GM12878 (cell line): ENCODE results near the gene BPTF. TPM values are rescaled to one million over a fixed set of nuclear protein-coding genes. Genes with fewer than 3 reads are reported as not detected.

Source experiments
- ATF3 ChIP-seq: IDR thresholded peaks from 2 replicates; pipeline ENCODE4 v1.6.1; 2011; ENCODE audit warnings: low read depth, mild to moderate bottlenecking, low read length, moderate library complexity, borderline replicate concordance; ENCODE audit errors: extremely low read depth
- BCLAF1 ChIP-seq: fragments of 450-650 bp; IDR thresholded peaks from 2 replicates; pipeline ENCODE4 v1.6.1; 2017; ENCODE audit warnings: antibody characterized with exemption, mild to moderate bottlenecking, moderate library complexity
- BHLHE40 ChIP-seq, 2 experiments: fragments of 450-650 bp in 1 of 2; IDR thresholded peaks; 2 replicates each; pipeline ENCODE4 v1.6.1; 2011 to 2017; ENCODE audit warnings: low read depth in 2 of 2, borderline replicate concordance in 1 of 2, improper control_type of control experiment in 1 of 2, low read length in 1 of 2, mild to moderate bottlenecking in 1 of 2
- CUX1 ChIP-seq: IDR thresholded peaks from 2 replicates; pipeline ENCODE4 v1.6.1; 2012; ENCODE audit warnings: improper control_type of control experiment, low read depth, low read length; ENCODE audit not compliant: insufficient replicate concordance
- ESRRA ChIP-seq: IDR thresholded peaks from 2 replicates; pipeline ENCODE4 v1.6.1; 2012; ENCODE audit warnings: mild to moderate bottlenecking, low read length, improper control_type of control experiment
- HDAC6 ChIP-seq: fragments of 200-600 bp; sonication (generic); IDR thresholded peaks from one replicate; pipeline ENCODE4 v1.8.0; 2017; ENCODE audit warnings: antibody characterized with exemption; ENCODE audit not compliant: unreplicated experiment
- HDGF ChIP-seq: fragments of 450-650 bp; IDR thresholded peaks from 2 replicates; pipeline ENCODE4 v1.6.1; 2016; ENCODE audit warnings: antibody characterized with exemption
- KDM1A ChIP-seq: fragments of 200-600 bp; sonication (generic); IDR thresholded peaks from 2 replicates; pipeline ENCODE4 v1.6.1; 2016; ENCODE audit warnings: borderline replicate concordance
- LARP7 ChIP-seq: fragments of 450-650 bp; IDR thresholded peaks from 2 replicates; pipeline ENCODE4 v1.6.1; 2017; ENCODE audit warnings: mild to moderate bottlenecking
- NBN ChIP-seq: fragments of 450-650 bp; IDR thresholded peaks from 2 replicates; pipeline ENCODE4 v1.6.1; 2016
- NFYB ChIP-seq: IDR thresholded peaks from 2 replicates; pipeline ENCODE4 v1.6.1; 2011; ENCODE audit warnings: low read depth, mild to moderate bottlenecking, low read length, improper control_type of control experiment, moderate library complexity; ENCODE audit not compliant: insufficient read depth
- PAX8 ChIP-seq: fragments of 450-650 bp; IDR thresholded peaks from 2 replicates; pipeline ENCODE4 v1.6.1; 2017; ENCODE audit warnings: mild to moderate bottlenecking, moderate library complexity
- POLR2AphosphoS2 ChIP-seq: IDR thresholded peaks from 2 replicates; pipeline ENCODE4 v1.6.1; 2011; ENCODE audit warnings: low read depth, mild to moderate bottlenecking, low read length, improper control_type of control experiment, moderate library complexity
- POLR2AphosphoS5 ChIP-seq: IDR thresholded peaks from 2 replicates; pipeline ENCODE4 v1.6.1; 2011; ENCODE audit warnings: mild to moderate bottlenecking, low read length, inconsistent platforms
- RB1 ChIP-seq: fragments of 450-650 bp; formaldehyde crosslinking; IDR thresholded peaks from 2 replicates; pipeline ENCODE4 v1.6.1; 2017; ENCODE audit warnings: mild to moderate bottlenecking, borderline replicate concordance
- SMAD1 ChIP-seq: fragments of 450-650 bp; IDR thresholded peaks from 2 replicates; pipeline ENCODE4 v1.6.1; 2018; ENCODE audit warnings: mild to moderate bottlenecking, low read depth; ENCODE audit not compliant: partially characterized antibody
- SPI1 ChIP-seq: IDR thresholded peaks from 2 replicates; pipeline ENCODE4 v1.6.1; 2011; ENCODE audit warnings: low read depth, mild to moderate bottlenecking, low read length, moderate library complexity, borderline replicate concordance; ENCODE audit not compliant: insufficient read depth
- YBX1 ChIP-seq: fragments of 450-650 bp; IDR thresholded peaks from 2 replicates; pipeline ENCODE4 v1.6.1; 2016; ENCODE audit warnings: antibody characterized with exemption
- ZNF217 ChIP-seq: fragments of 450-650 bp; IDR thresholded peaks from 2 replicates; pipeline ENCODE4 v1.6.1; 2017; ENCODE audit warnings: antibody characterized with exemption, mild to moderate bottlenecking
- polyA plus RNA-seq, 11 experiments: library from polyadenylated mRNA; depleted of rRNA in 4 of 11; unstranded in 6 of 11; stranded (reverse) in 5 of 11; fragments of >200 nt; fragmentation: Nextera tagmentation in 4 of 11; fragmentation: Illumina TruSeq in 1 of 11; extraction: Ambion mirVana in 4 of 11; extraction: Trizol in 1 of 11; gene quantifications; 1 replicate in 1 of 11; 2 replicates in 10 of 11; pipeline versions ENCODE4 v1.2.1 to v1.2.3, GENCODE V29; 2011 to 2016; ENCODE audit warnings: inconsistent platforms in 2 of 11, missing spikeins in 2 of 11, low read depth in 1 of 11
- total RNA-seq, 4 experiments: library from RNA; depleted of rRNA in 3 of 4; stranded (reverse); fragments of >200 nt in 3 of 4; fragmentation: Illumina TruSeq in 1 of 4; extraction: Trizol in 1 of 4; gene quantifications; 2 replicates each; pipeline versions ENCODE4 v1.2.1 to v1.2.3, GENCODE V29; 2013 to 2021

The BPTF gene
- total and polyA plus RNA-seq, 10 of the 15 experiments (the other 5 are each of a cell fraction or from before 2014, with no cell fraction given) = 19.4 to 78.3 (median 44.8) TPM

- TF ChIP-seq CUX1 = no peak
- TF ChIP-seq HDGF = no peak
- TF ChIP-seq SMAD1 = no peak
- TF ChIP-seq PAX8 = no peak
- no peak for TF ChIP-seq NFYB
- no peak for TF ChIP-seq ATF3
- no peak for TF ChIP-seq SPI1
- TF ChIP-seq POLR2AphosphoS5 = no peak
- peak; percentile 88; the same call in 1 of the 2 replicates for TF ChIP-seq RB1
- no peak for TF ChIP-seq BCLAF1
- peak; percentile 76 for TF ChIP-seq ZNF217
- no peak for TF ChIP-seq NBN
- TF ChIP-seq BHLHE40 (IDR thresholded peaks at IDR 0.05; ENCODE audit: borderline replicate concordance in 1 of 2, low read depth in 2 of 2, low read length in 1 of 2) = peak in 1 of 2 experiments; percentile 67; a peak in 2 of 4 replicates
- no peak for TF ChIP-seq POLR2AphosphoS2
- TF ChIP-seq LARP7 = peak; percentile 61
- no peak for TF ChIP-seq KDM1A
- TF ChIP-seq YBX1 = no peak
- no peak for TF ChIP-seq ESRRA
- TF ChIP-seq HDAC6 = no peak
Measured at GRCh38 chr17:67993153-67993997, 168.1 kb downstream of the BPTF start (continued).
